IMR-90 (cell line): ENCODE results near the gene TMEM120A. TPM values are rescaled to one million over a fixed set of nuclear protein-coding genes. Genes with fewer than 3 reads are reported as not detected.
A peak's percentile ranks its signal among the peaks of the same experiment; 100 is the strongest.

Source experiments
- ATAC-seq: fragments of 200-7000 bp; cut with Tn5 transposase; 2 replicates; pipeline ENCODE4 v1.9.1; 2020; ENCODE audit warnings: low read depth, mild to moderate bottlenecking, moderate library complexity
- BruUV-seq: library from RNA; stranded (reverse); fragments of 400-500 nt; replicated peaks from 2 replicates; lab custom pipeline; 2021; lab: Mats Ljungman, UMichigan
- CTCF ChIA-PET: fragments of 300-600 bp; formaldehyde crosslinking; extraction: SDS; loops from one replicate; lab custom pipeline; 2021; ENCODE audit warnings: antibody characterized with exemption; lab: Yijun Ruan, JAX
- POLR2A ChIA-PET: fragments of 300-600 bp; sonication (Branson Sonifier 250); formaldehyde crosslinking; loops from one replicate; lab custom pipeline; 2022; ENCODE audit warnings: antibody characterized with exemption; ENCODE audit not compliant: unreplicated experiment; lab: Charles Lee
- DNase-seq: peaks from one replicate; pipeline ENCODE4 v3.0.0; 2013
- H2AFZ ChIP-seq: replicated peaks from 2 replicates; pipeline ENCODE3; 2013; ENCODE audit warnings: low read length, mild to moderate bottlenecking; ENCODE audit not compliant: poor library complexity
- H2AK5ac ChIP-seq: 2 replicates; pipeline ENCODE4 v1.6.1; 2013; ENCODE audit warnings: low read depth, low read length, inconsistent platforms
- H2AK9ac ChIP-seq: replicated peaks from 2 replicates; pipeline ENCODE3; 2013; ENCODE audit warnings: mild to moderate bottlenecking, low read depth, low read length, moderate library complexity; ENCODE audit not compliant: poor library complexity
- H2BK120ac ChIP-seq: 2 replicates; pipeline ENCODE4 v1.6.1; 2013; ENCODE audit warnings: low read depth, low read length, inconsistent platforms
- H2BK15ac ChIP-seq: 3 replicates; pipeline ENCODE4 v1.6.1; 2013; ENCODE audit warnings: low read depth, low read length, inconsistent platforms
- H2BK20ac ChIP-seq: 2 replicates; pipeline ENCODE4 v1.6.1; 2013; ENCODE audit warnings: low read depth, mild to moderate bottlenecking, inconsistent platforms, low read length, moderate library complexity
- H2BK5ac ChIP-seq: 2 replicates; pipeline ENCODE4 v1.6.1; 2013; ENCODE audit warnings: mild to moderate bottlenecking, low read depth, low read length, inconsistent platforms; ENCODE audit not compliant: poor library complexity, severe bottlenecking
- H3K14ac ChIP-seq: replicated peaks from 2 replicates; pipeline ENCODE4 v1.6.1; 2013; ENCODE audit warnings: low read depth, low read length, inconsistent platforms
- H3K18ac ChIP-seq: 2 replicates; pipeline ENCODE4 v1.6.1; 2013; ENCODE audit warnings: low read depth, low read length, control low read depth
- H3K23ac ChIP-seq: 2 replicates; pipeline ENCODE4 v1.6.1; 2013; ENCODE audit warnings: low read depth, low read length, inconsistent platforms
- H3K27ac ChIP-seq: 2 replicates; pipeline ENCODE4 v1.5.1; 2013; ENCODE audit warnings: mild to moderate bottlenecking, control low read depth, low read length; ENCODE audit not compliant: insufficient read depth
- H3K27me3 ChIP-seq: 2 replicates; pipeline ENCODE4 v1.6.1; 2013; ENCODE audit warnings: low read length; ENCODE audit not compliant: control insufficient read depth, insufficient read depth
- H3K36me3 ChIP-seq: 2 replicates; pipeline ENCODE4 v1.6.1; 2013; ENCODE audit warnings: low read length, mixed read lengths; ENCODE audit not compliant: control insufficient read depth, insufficient read depth
- H3K4ac ChIP-seq: 2 replicates; pipeline ENCODE4 v1.6.1; 2013; ENCODE audit warnings: low read depth, low read length, inconsistent platforms
- H3K4me1 ChIP-seq: 2 replicates; pipeline ENCODE4 v1.6.1; 2013; ENCODE audit warnings: low read length, mixed read lengths; ENCODE audit not compliant: control insufficient read depth, insufficient read depth
- H3K4me2 ChIP-seq: 2 replicates; pipeline ENCODE4 v1.6.1; 2013; ENCODE audit warnings: low read depth, mild to moderate bottlenecking, control low read depth, low read length, moderate library complexity
- H3K4me3 ChIP-seq: 2 replicates; pipeline ENCODE4 v1.5.1; 2013; ENCODE audit warnings: low read depth, mild to moderate bottlenecking, control low read depth, low read length, moderate library complexity; ENCODE audit not compliant: insufficient read depth
- H3K56ac ChIP-seq: 2 replicates; pipeline ENCODE4 v1.6.1; 2013; ENCODE audit warnings: low read length, inconsistent platforms; ENCODE audit not compliant: insufficient read depth; ENCODE audit errors: extremely low read depth
- H3K79me1 ChIP-seq, 2 experiments: 2 replicates each; pipeline ENCODE4 v1.6.1; 2013; ENCODE audit warnings: low read length in 2 of 2, inconsistent platforms in 1 of 2, low read depth in 1 of 2
- H3K9ac ChIP-seq: 2 replicates; pipeline ENCODE4 v1.6.1; 2013; ENCODE audit warnings: low read depth, low read length, control low read depth
- H3K9me1 ChIP-seq: 2 replicates; pipeline ENCODE4 v1.6.1; 2013; ENCODE audit warnings: low read length, inconsistent platforms; ENCODE audit not compliant: insufficient read depth
- H3K9me3 ChIP-seq: 2 replicates; pipeline ENCODE4 v1.6.1; 2013; ENCODE audit warnings: low read length; ENCODE audit not compliant: control insufficient read depth, insufficient read depth
- H4K20me1 ChIP-seq: 2 replicates; pipeline ENCODE4 v1.6.1; 2013; ENCODE audit warnings: low read length, inconsistent platforms; ENCODE audit not compliant: insufficient read depth
- H4K5ac ChIP-seq: 2 replicates; pipeline ENCODE4 v1.6.1; 2013; ENCODE audit warnings: mild to moderate bottlenecking, low read depth, low read length, control low read depth
- H4K8ac ChIP-seq, 2 experiments: 2 replicates each; pipeline ENCODE4 v1.6.1; 2013; ENCODE audit warnings: low read depth in 2 of 2, low read length in 2 of 2, control low read depth in 1 of 2, inconsistent platforms in 1 of 2
- H4K91ac ChIP-seq: 2 replicates; pipeline ENCODE4 v1.6.1; 2013; ENCODE audit warnings: low read depth, low read length, inconsistent platforms; ENCODE audit not compliant: insufficient read depth
- CEBPB ChIP-seq: IDR thresholded peaks from 2 replicates; pipeline ENCODE4 v1.6.1; 2012; ENCODE audit warnings: low read depth, low read length, improper control_type of control experiment
- MAFK ChIP-seq: IDR thresholded peaks from 2 replicates; pipeline ENCODE4 v1.6.1; 2012; ENCODE audit warnings: low read depth, low read length, improper control_type of control experiment
- MXI1 ChIP-seq: IDR thresholded peaks from 2 replicates; pipeline ENCODE4 v1.6.1; 2012; ENCODE audit warnings: low read depth, mild to moderate bottlenecking, low read length, moderate library complexity, borderline replicate concordance
- RAD21 ChIP-seq: IDR thresholded peaks from 2 replicates; pipeline ENCODE4 v1.6.1; 2012; ENCODE audit warnings: low read length, improper control_type of control experiment
- RCOR1 ChIP-seq: IDR thresholded peaks from 2 replicates; pipeline ENCODE4 v1.6.1; 2012; ENCODE audit warnings: mild to moderate bottlenecking, low read length, improper control_type of control experiment; ENCODE audit not compliant: insufficient replicate concordance
- SMC3 ChIP-seq: fragments of 150-350 bp; IDR thresholded peaks from 2 replicates; pipeline ENCODE4 v1.6.1; 2016; ENCODE audit warnings: low read depth, mild to moderate bottlenecking, antibody characterized with exemption, low read length, moderate library complexity
- WGBS, 2 experiments: methylation state at CpG; one replicate each; pipeline versions ENCODE4 v1.1.5 to v1.1.7; 2013; ENCODE audit warnings: missing lambda C conversion rate in 2 of 2; ENCODE audit not compliant: insufficient read length in 1 of 2; ENCODE audit errors: extremely low coverage in 2 of 2; 5-methylcytosine and 5-hydroxymethylcytosine counted together
- dilution Hi-C: fragments of 300-500 bp; cut with HindIII; formaldehyde crosslinking; loops from one replicate; pipeline ENCODE4 v1.14.3; 2018; ENCODE audit warnings: low sequenced_read_pairs; ENCODE audit not compliant: unreplicated experiment
- in situ Hi-C: fragments of 300-500 bp; cut with MboI; formaldehyde crosslinking; loops from 3 replicates; pipeline ENCODE4 v1.14.3; 2019; ENCODE audit warnings: low sequenced_read_pairs, inconsistent platforms, mixed read lengths
- intact Hi-C: fragments of 100-400 bp; cut with micrococcal nuclease; formaldehyde crosslinking; loops from 2 replicates; pipeline ENCODE4 v1.10.0; 2022
- polyA plus RNA-seq, 3 experiments: library from polyadenylated mRNA; depleted of rRNA; stranded (reverse); fragments of >200 nt; gene quantifications; 2 replicates each; pipeline ENCODE4 v1.2.3, GENCODE V29; 2012; ENCODE audit warnings: low replicate concordance in 1 of 3
- total RNA-seq: library from RNA; depleted of rRNA; stranded (reverse); fragments of >200 nt; gene quantifications from 2 replicates; pipeline ENCODE4 v1.2.3, GENCODE V29; 2012
- TF ChIP-seq, protein P1 (sequence below): fragments of 150-350 bp; IDR thresholded peaks from 2 replicates; pipeline ENCODE4 v1.6.1; 2017; ENCODE audit warnings: mild to moderate bottlenecking, antibody characterized with exemption, low read length, low read depth

Gene TMEM120A
- total and polyA plus RNA-seq, 2 of the 4 experiments (the other 2 are of a cell fraction) = 32.1 to 39.3 TPM

DNA sequence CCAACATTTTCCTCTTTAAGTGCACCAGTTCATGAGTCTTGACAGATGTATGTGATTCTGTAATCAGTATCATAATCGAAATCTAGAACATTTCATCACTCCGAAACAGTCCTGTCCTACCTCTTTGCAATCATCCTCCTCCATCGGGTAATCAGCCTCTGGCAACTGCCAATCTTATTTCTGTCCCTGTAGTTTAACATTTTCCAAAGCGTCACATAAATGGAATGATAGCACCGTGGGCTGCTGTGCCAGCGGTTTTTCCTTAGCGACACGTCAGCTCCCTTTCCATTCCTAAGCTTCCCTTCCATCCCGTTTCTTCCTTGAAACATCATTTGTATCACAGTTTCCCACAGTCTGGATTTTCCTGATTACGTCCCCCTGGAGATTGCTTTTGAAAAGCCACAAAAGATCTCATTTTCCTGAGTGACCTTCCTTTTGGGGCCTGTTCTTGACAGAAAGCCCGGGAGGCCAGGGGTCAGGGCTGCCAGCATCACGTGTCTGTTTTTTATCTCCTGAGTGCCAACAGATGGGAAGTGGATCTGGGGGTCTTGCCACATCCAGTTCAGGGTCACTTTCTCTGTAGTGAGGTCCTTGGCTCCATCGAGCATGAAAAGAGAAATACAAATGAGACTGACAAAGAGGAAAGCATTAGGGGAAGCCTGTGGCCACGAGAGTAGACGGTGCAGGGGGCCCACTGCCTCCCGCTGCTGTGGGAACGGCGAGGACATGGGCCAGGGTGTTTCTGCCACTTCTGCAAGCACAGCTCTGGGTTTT, 31.6 kb downstream of the TMEM120A start:
- Histone ChIP-seq H3K4me3 (no peak overlapping the region), H2BK5ac (peak overlapping the region; percentile 73), H3K9me1 (peaks cover 14% of the 10 kb centered on the region), H3K27me3 (no peaks in the 10 kb centered on the region), H4K91ac (peak overlapping the region; percentile 81), H3K4me1 (peaks cover 11% of the 10 kb centered on the region), H2BK120ac (peak overlapping the region; percentile 92), H2AFZ (peak overlapping the region; percentile 72), H3K18ac (peak overlapping the region; percentile 34), H3K79me1 (peaks cover 6 to 49% of the 10 kb centered on the region in 2 experiments), H3K9ac (peak overlapping the region; percentile 17; the same call in 1 of the 2 replicates), H4K8ac (peak overlapping the region; percentile 50 to 89), H3K14ac (peak overlapping the region; percentile 93), H3K4me2 (peak overlapping the region; percentile 41), H3K36me3 (peaks cover 14% of the 10 kb centered on the region), H2BK15ac (peak overlapping the region; percentile 50; the same call in 2 of the 3 replicates), H2AK9ac (peak overlapping the region; percentile 88), H2AK5ac (peak overlapping the region; percentile 88), H4K5ac (peak overlapping the region; percentile 62), H3K4ac (peak overlapping the region; percentile 82), H2BK20ac (peak overlapping the region; percentile 63), H3K56ac (peak overlapping the region; percentile 68; the same call in 1 of the 2 replicates), H3K9me3 (no peaks in the 10 kb centered on the region), H3K23ac (peak overlapping the region; percentile 70), H4K20me1 (no peaks in the 10 kb centered on the region), H3K27ac (peak overlapping the region; percentile 62)
- ATAC-seq = peak; percentile 80
- in situ Hi-C loops = no loop called here
- peak; percentile 85 for DNase-seq
- dilution Hi-C loops = no loop called here
- WGBS, 2 experiments = 36% methylated on average over 10 of the region's 18 CpGs; no CpG with 5 or more reads in 1 of the 2 experiments
- ChIA-PET POLR2A (no interaction called here), CTCF (no interaction called here)
- intact Hi-C loops = loop anchor here (10.0 kb wide), 1 partner anchor 48 kb away; the partner anchor contains the start of gene POR
- TF ChIP-seq, protein P1, sequence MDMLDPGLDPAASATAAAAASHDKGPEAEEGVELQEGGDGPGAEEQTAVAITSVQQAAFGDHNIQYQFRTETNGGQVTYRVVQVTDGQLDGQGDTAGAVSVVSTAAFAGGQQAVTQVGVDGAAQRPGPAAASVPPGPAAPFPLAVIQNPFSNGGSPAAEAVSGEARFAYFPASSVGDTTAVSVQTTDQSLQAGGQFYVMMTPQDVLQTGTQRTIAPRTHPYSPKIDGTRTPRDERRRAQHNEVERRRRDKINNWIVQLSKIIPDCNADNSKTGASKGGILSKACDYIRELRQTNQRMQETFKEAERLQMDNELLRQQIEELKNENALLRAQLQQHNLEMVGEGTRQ = peak; percentile 67
- TF ChIP-seq RAD21 = no peak
- TF ChIP-seq CEBPB = 0 out of 2 replicates have a peak, but pooled peaks have one; percentile 48
- TF ChIP-seq MXI1 = no peak
- TF ChIP-seq SMC3 = no peak
- TF ChIP-seq RCOR1 = no peak
- TF ChIP-seq MAFK = peak; percentile 51
- no TSS peak for BruUV-seq
